ENCODE measurements around the gene PITPNC1. TPM values are rescaled to one million over a fixed set of nuclear protein-coding genes. Genes with fewer than 3 reads are reported as not detected.

Gene PITPNC1
- total and polyA plus RNA-seq, 4 donors = 8.0 to 21.1 (median 15.2) TPM

- no peaks in the 10 kb centered on the region for H3K4me1 ChIP-seq (ENCODE audit: control insufficient read depth in 5 of 5, insufficient read depth in 5 of 5, low read length in 5 of 5)
- ATAC-seq (ENCODE audit: insufficient read depth, low FRiP score) = no peak
- H3K27me3 ChIP-seq (ENCODE audit: control insufficient read depth in 3 of 3, insufficient read depth in 3 of 3, low read length in 2 of 3) = no peaks in the 10 kb centered on the region
- no peaks in the 10 kb centered on the region for H3K36me3 ChIP-seq (ENCODE audit: control insufficient read depth in 4 of 4, insufficient read depth in 4 of 4, low read length in 4 of 4)
- no peak overlapping the region for H3K9ac ChIP-seq (ENCODE audit: insufficient read depth in 1 of 2, low read length in 2 of 2)
- no peaks in the 10 kb centered on the region for H3K9me3 ChIP-seq (ENCODE audit: control insufficient read depth in 4 of 4, insufficient read depth in 3 of 4, low read length in 3 of 4)
- no peak for DNase-seq
- no peak for TF ChIP-seq CTCF (IDR thresholded peaks at IDR 0.05; ENCODE audit: control extremely low read depth, extremely low read depth)
- WGBS, 2 donors = 92 to 95% methylated on average over 13 of the region's 13 CpGs
- H3K27ac ChIP-seq (ENCODE audit: low read depth in 1 of 2, low read length in 1 of 2) = no peak overlapping the region
- no peak overlapping the region for H3K4me3 ChIP-seq
Measured at GRCh38 chr17:67574658-67575293, 197.7 kb downstream of the PITPNC1 start.

- Histone ChIP-seq H3K36me3 (ENCODE audit: control insufficient read depth in 4 of 4, insufficient read depth in 4 of 4, low read length in 4 of 4) (no peaks in the 10 kb centered on the region), H3K4me1 (ENCODE audit: control insufficient read depth in 5 of 5, insufficient read depth in 5 of 5, low read length in 5 of 5) (no peaks in the 10 kb centered on the region), H3K4me3 (no peak overlapping the region), H3K27ac (ENCODE audit: low read depth in 1 of 2, low read length in 1 of 2) (no peak overlapping the region), H3K9me3 (ENCODE audit: control insufficient read depth in 4 of 4, insufficient read depth in 3 of 4, low read length in 3 of 4) (no peaks in the 10 kb centered on the region), H3K27me3 (ENCODE audit: control insufficient read depth in 3 of 3, insufficient read depth in 3 of 3, low read length in 2 of 3) (no peaks in the 10 kb centered on the region), H3K9ac (ENCODE audit: insufficient read depth in 1 of 2, low read length in 2 of 2) (no peak overlapping the region)
- WGBS, 2 donors = 85 to 89% methylated on average over 13 of the region's 13 CpGs
- TF ChIP-seq CTCF (IDR thresholded peaks at IDR 0.05; ENCODE audit: control extremely low read depth, extremely low read depth) = no peak
- DNase-seq (peak in 1 of 3 donors; percentile 23), ATAC-seq (ENCODE audit: insufficient read depth, low FRiP score) (no peak)
Measured at GRCh38 chr17:67575325-67575724, 198.2 kb downstream of the PITPNC1 start.

GRCh38 chr17:67576471-67577115 lies 199.5 kb downstream of the PITPNC1 start:
- 98% methylated on average over 10 of the region's 10 CpGs for WGBS, 2 donors
- H3K9ac ChIP-seq (ENCODE audit: insufficient read depth in 1 of 2, low read length in 2 of 2) = no peak overlapping the region
- no peak for TF ChIP-seq CTCF (IDR thresholded peaks at IDR 0.05; ENCODE audit: control extremely low read depth, extremely low read depth)
- no peaks in the 10 kb centered on the region for H3K36me3 ChIP-seq (ENCODE audit: control insufficient read depth in 4 of 4, insufficient read depth in 4 of 4, low read length in 4 of 4)
- ATAC-seq (ENCODE audit: insufficient read depth, low FRiP score) = no peak
- no peaks in the 10 kb centered on the region for H3K4me1 ChIP-seq (ENCODE audit: control insufficient read depth in 5 of 5, insufficient read depth in 5 of 5, low read length in 5 of 5)
- no peak overlapping the region for H3K4me3 ChIP-seq
- H3K9me3 ChIP-seq (ENCODE audit: control insufficient read depth in 4 of 4, insufficient read depth in 3 of 4, low read length in 3 of 4) = no peaks in the 10 kb centered on the region
- H3K27me3 ChIP-seq (ENCODE audit: control insufficient read depth in 3 of 3, insufficient read depth in 3 of 3, low read length in 2 of 3) = no peaks in the 10 kb centered on the region
- H3K27ac ChIP-seq (ENCODE audit: low read depth in 1 of 2, low read length in 1 of 2) = no peak overlapping the region
- DNase-seq = no peak

Data from lung (tissue), 12 donors.